DMS79 treated with DMSO at 0.1 percent for 48 hours (cell line): ENCODE results near the gene CCPG1.

Source experiments
- DNase-seq: peaks from one replicate; lab custom pipeline; 2025; lab: John Stamatoyannopoulos, UW

Gene CCPG1

GRCh38 chr15:55381595-55381994 is 26.6 kb downstream of the CCPG1 start:
- DNase-seq, result no peak

GRCh38 chr15:55379095-55379494 is 29.1 kb downstream of the CCPG1 start:
- DNase-seq, result no peak

GRCh38 chr15:55372701-55373440 is 35.3 kb downstream of the CCPG1 start:
- no peak for DNase-seq

GRCh38 chr15:55366981-55367380 is 41.2 kb downstream of the CCPG1 start:
- DNase-seq, result no peak

- DNase-seq, result no peak
Observed at GRCh38 chr15:55362641-55363040, 45.5 kb downstream of the CCPG1 start.

GRCh38 chr15:55361048-55361447 is 47.1 kb downstream of the CCPG1 start:
- no peak for DNase-seq

GRCh38 chr15:55360256-55360655 is 47.9 kb downstream of the CCPG1 start:
- no peak for DNase-seq

GRCh38 chr15:55358471-55358870 is 49.7 kb downstream of the CCPG1 start:
- no peak for DNase-seq

- no peak for DNase-seq
Observed at GRCh38 chr15:55357774-55358173, 50.4 kb downstream of the CCPG1 start.

- DNase-seq, result no peak
Observed at GRCh38 chr15:55356985-55357585, 51.1 kb downstream of the CCPG1 start.

GRCh38 chr15:55353025-55353424 is 55.1 kb downstream of the CCPG1 start:
- no peak for DNase-seq

GRCh38 chr15:55349282-55349681 is 58.9 kb downstream of the CCPG1 start:
- DNase-seq, result no peak

- no peak for DNase-seq
Observed at GRCh38 chr15:55348281-55348778, 59.8 kb downstream of the CCPG1 start.

- no peak for DNase-seq
Observed at GRCh38 chr15:55344206-55344605, 64.0 kb downstream of the CCPG1 start.

GRCh38 chr15:55343168-55343567 is 65.0 kb downstream of the CCPG1 start:
- no peak for DNase-seq

- no peak for DNase-seq
Observed at GRCh38 chr15:55337160-55337559, 71.0 kb downstream of the CCPG1 start.

GRCh38 chr15:55334997-55335396 is 73.2 kb downstream of the CCPG1 start:
- no peak for DNase-seq

- no peak for DNase-seq
Observed at GRCh38 chr15:55334371-55334770, 73.8 kb downstream of the CCPG1 start.

GRCh38 chr15:55327387-55327786 is 80.8 kb downstream of the CCPG1 start:
- no peak for DNase-seq

- no peak for DNase-seq
Observed at GRCh38 chr15:55322467-55322866, 85.7 kb downstream of the CCPG1 start.

- DNase-seq, result no peak
Observed at GRCh38 chr15:55320963-55321362, 87.2 kb downstream of the CCPG1 start.

- no peak for DNase-seq
Observed at GRCh38 chr15:55320238-55320550, 88.0 kb downstream of the CCPG1 start.

GRCh38 chr15:55319537-55320237 is 88.5 kb downstream of the CCPG1 start:
- DNase-seq, result no peak
